GM19025 (cell line): ENCODE measurements around the gene TECRL.

Source experiments
- ATAC-seq: cut with Tn5 transposase; IDR thresholded peaks from one replicate; pipeline ENCODE4 v1.9.1; 2021; ENCODE audit warnings: mild to moderate bottlenecking, low read depth, moderate library complexity; ENCODE audit not compliant: unreplicated experiment

The TECRL gene, protein sequence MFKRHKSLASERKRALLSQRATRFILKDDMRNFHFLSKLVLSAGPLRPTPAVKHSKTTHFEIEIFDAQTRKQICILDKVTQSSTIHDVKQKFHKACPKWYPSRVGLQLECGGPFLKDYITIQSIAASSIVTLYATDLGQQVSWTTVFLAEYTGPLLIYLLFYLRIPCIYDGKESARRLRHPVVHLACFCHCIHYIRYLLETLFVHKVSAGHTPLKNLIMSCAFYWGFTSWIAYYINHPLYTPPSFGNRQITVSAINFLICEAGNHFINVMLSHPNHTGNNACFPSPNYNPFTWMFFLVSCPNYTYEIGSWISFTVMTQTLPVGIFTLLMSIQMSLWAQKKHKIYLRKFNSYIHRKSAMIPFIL

DNA sequence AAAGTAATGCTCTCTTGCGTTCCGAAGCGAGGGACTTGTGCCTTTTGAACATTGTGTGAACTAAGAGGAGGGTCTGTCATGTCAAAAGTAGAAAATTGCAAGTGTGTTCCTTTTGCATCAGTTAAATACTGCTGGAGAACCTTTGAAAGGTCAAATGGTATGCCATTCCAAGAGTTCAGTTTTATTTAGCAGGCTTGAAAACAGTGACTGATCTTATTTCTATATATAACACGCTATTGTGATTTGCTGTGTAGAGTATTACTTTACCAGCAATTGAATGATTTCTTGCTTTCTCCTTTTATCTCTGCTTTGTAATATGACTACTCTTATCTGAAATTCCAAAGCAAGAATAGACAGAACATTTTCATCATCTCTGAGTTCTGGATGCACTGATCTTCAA is at the start of gene TECRL:
TECRL (minus strand) TSS at position 151 of the 400 bp plus-strand sequence; CDS start at position 52, 99 bp downstream.
- ATAC-seq: no peak

DNA sequence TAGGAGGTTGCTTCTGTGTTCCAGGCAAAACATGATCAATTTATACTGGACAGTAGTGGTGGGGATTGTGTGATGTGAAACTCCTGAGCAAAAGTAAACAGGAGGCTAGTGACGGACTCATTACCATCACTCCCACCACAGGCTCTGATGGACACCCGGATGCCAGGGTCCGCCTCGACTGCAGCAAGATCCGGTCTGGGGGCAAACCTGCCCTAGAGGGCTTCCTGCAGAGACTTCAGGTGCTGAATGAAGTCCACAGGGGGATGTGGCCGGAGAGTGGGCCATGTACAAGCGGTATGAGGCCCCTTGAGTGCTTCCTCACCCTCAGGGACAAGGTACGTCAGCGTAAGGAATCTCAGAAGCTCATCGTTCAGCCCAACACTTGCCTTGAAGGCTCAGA is 23.4 kb upstream of the TECRL start:
- no peak for ATAC-seq

DNA sequence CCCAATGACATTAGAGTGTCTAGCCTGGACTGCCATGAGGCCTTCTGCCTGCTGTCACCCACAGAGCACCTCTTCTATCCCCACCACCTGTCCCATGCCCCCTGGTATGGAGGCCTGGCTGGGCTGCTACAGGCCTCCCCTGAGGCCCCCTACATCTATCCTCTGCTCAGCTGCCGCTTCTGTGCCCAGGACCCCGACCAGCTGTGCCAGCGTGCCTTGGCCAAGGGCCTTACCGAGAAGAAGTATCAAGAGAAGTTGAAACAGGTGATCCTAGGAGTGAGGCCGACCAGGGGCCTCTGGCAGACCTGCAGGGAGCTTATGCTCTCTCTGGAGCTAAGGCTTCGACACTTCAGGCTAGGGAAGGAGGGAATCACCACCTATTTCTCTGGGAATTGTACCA is 21.7 kb upstream of the TECRL start:
- ATAC-seq: no peak

GRCh38 chr4:64417974-64418373 is 8.7 kb upstream of the TECRL start:
- ATAC-seq: no peak

DNA sequence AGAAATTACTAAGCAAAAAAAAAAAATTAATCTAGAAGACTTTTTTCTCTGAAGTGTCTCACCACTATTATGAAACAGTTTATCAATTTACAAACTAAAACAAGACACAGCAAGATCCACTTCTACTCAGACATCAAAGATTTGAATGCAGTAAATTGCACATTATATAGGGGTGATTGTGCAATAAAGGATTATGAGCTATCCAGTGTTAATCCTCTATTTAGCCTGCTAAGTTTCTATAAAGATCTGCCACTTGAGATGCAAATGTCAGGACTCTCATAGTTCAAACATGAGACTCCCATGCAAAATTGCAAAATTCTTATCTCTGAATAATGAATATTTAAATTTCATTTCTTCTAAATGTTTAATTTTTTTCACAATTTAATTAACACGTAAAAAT is 2.2 kb downstream of the TECRL start:
- ATAC-seq: no peak

- ATAC-seq: no peak
These were observed 3.5 kb downstream of the TECRL start for GRCh38 chr4:64405761-64406160.

- no peak for ATAC-seq
These were observed 6.6 kb downstream of the TECRL start for GRCh38 chr4:64402684-64403083.

GRCh38 chr4:64399313-64400109 is 9.7 kb downstream of the TECRL start:
- no peak for ATAC-seq

DNA sequence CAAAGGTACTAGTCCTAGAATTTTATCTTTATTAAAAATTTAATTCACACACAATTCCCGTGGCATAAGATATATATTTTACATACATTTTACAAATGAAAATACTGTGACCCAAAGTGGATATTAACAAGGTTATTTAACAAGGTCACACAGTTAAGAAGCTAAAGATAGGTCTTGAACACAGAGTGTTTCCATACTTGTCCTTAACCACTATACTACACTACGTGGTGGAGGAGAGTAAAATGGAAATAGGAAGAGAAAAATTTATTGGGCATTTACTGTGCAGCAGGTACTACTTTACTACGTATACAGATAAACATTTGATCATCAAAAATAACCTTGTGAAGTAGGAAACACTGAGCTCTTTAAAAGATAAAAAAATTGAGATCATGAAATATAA is 14.8 kb downstream of the TECRL start:
- ATAC-seq: no peak

DNA sequence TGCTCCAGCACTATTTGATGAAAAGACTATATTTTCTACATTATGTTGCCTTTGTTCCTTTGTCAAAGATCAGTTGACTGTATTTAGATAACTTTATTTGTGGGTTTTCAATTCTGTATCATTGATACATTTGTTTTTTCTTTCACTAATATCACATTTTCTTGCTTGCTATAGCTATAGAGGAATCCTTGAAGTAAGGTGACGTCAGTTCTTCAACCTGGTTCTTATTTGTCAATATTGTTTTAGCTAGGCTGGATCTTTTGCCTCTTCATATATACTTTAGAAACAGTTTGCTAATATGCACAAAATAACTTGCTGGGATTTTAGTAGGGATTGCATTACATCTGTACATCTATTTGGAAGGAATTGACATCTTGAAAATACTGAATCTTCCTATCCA is 21.0 kb downstream of the TECRL start:
- no peak for ATAC-seq

DNA sequence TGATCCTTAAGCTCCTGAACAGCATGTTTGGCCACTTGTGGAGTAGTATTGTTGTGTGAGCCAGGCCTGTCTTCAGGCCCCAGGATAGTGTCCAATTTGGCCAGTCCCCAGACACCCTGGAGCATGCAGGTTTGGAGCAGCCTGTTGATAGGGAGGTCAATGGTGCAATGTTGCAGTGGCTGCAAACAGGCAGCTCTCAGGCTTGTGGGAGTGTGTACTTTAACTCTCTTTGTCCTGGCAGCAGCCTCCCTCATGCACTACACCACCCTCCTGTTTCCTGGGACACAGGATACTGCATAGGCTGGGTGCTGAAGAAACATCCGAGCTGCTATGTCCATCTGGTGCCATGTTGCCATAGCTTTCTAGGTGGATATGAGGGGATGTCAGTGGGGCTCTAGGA is 24.0 kb downstream of the TECRL start:
- no peak for ATAC-seq

GRCh38 chr4:64384237-64385203 is 24.7 kb downstream of the TECRL start:
- ATAC-seq: no peak

DNA sequence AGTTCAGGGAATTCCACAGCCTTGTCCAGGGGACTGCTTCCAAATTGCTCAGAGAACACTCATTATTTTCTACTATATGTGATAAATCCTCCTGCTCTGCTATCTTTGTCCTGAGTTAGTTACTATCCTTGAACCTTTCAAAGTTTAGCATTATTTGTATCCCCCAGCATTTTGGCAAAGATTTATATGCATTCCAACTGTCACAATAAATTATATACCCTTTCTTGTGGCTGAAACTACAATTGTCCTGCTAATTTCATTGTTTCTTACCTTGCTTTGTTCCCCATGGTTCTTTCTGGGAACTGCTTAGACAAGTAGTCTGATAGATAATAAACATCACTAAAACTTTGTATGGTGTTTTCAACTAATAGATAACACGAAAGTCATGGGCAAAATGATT is 40.5 kb downstream of the TECRL start:
- no peak for ATAC-seq

DNA sequence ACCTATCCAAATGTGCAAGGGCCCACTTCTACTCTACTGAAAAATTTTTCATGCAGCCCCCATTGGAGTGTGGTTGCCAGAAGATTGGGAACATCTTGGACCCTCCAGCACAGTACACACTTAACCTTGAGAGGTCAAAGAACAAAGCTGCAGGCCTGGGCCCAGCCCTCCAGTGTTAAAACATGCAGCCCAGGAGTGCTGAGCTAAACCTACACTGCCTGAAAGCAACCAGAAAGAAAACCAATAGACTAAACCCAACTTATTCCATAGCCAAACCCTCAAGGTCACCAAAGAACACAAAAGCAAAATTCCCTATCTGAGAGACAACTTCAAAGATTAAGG is 47.9 kb downstream of the TECRL start:
- no peak for ATAC-seq

GRCh38 chr4:64360664-64361398 is 48.4 kb downstream of the TECRL start:
- no peak for ATAC-seq

GRCh38 chr4:64359489-64359888 is 49.8 kb downstream of the TECRL start:
- ATAC-seq: no peak

GRCh38 chr4:64353904-64354303 is 55.3 kb downstream of the TECRL start:
- no peak for ATAC-seq

- ATAC-seq: no peak
These were observed 67.5 kb downstream of the TECRL start for GRCh38 chr4:64341711-64342110.

- no peak for ATAC-seq
These were observed 68.8 kb downstream of the TECRL start for GRCh38 chr4:64340218-64341110.
